HG03442 (cell line): ENCODE data around the gene TFEB.

Source experiments
- ATAC-seq: cut with Tn5 transposase; IDR thresholded peaks from one replicate; pipeline ENCODE4 v1.9.1; 2021; ENCODE audit warnings: mild to moderate bottlenecking, moderate library complexity; ENCODE audit not compliant: unreplicated experiment

Gene TFEB

DNA sequence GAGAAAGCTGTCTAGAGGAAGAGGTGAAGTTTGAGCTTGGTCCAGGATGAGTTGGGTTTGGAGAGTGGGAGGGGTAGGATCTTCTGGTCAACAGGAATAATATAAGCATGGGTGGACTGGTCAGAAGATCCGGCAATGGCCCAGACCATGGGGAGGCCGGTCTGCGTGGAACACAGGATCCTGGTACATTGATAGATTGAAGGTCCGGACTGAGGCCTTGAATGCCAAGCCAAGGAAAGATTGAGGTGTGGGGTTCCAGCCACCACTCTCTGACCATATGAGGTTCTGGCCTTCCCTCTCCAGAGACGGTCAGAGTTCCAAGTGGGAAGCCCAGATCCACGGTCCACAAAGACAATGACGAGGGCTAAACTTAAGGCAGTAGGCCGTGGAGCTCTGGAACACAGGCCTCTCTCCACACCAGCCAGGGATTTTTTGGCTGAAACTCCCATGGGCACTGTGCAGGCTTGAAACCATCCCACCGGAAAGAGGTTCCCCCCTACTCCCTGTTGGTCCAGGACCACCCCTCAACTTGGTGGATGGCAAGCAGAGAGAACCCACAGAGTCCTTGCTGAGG lies 94.0 kb downstream of the TFEB start:
- no peak for ATAC-seq

GRCh38 chr6:41640426-41640825 lies 95.0 kb downstream of the TFEB start:
- no peak for ATAC-seq

DNA sequence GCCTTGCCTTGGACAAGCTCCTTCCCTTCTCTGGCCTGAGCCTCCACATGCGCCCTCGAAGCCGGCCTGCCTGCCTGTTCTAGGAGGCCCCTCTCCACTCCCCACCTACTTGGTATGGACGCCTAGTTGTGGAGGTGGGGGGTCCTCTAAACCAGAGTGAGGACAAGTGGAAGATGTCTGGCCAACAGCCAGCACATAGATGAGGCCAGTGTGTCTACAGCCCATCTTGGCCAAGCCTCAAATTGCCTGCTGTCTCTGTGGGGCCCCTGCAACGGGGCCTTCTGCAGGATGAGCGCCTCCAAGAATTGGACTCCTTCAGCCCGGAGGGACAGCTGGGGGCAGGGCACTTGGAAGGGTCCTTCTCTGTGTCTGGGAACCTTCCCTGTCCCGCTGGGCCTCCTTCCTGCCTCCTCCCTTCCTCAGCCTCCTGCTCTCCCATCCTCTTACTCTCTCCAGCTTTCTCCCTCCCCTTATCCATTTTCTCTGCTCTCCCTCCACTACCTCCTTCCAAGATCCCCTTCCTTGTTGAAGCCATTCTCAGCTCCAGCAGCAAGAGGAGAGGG lies 95.5 kb downstream of the TFEB start:
- ATAC-seq, result no peak

GRCh38 chr6:41638935-41639808 lies 96.2 kb downstream of the TFEB start:
- no peak for ATAC-seq

DNA sequence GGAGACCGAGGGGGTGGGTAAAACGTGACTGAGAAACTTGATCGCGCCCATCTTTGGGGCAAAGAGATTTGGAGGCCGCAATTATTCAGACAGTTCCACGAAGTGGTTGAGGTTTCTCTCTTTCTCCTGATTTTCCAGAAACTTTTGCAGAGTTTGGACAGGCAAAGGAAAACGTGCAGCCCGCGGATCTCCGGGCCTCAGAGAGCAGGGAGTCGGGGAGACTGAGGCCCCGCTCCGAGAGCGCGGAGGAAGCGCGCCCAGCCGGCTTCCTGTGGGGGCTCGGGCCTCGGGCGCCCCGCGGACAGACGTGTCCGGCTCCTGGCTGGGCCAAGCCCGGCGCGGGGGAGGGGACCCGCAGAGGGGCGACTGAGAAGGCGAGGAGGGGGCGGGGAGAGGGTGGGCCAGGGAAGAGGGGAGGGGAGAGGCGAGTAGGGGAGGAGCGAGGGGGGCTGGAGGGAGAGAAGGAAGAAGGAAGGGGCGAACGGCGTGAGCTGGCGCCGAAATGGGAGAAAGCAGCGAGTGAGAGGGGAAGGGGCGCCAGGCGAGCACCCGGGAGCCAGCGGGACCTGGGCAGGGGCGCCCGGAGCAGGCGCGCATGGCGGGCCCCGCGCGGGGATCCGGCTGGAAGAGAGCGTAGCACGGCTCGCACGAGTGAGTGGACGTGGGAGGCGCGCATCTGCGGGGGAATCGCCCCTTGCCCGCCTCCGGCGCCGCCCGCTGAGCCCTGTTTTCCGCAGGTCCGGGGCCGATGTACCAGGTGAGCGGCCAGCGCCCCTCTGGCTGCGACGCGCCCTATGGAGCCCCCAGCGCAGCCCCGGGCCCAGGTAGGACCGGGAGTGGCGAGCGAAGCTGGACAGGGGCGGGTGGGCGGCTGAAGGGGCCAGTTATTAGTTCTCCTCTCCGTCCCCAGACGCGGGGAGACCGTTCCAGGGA lies 97.1 kb downstream of the TFEB start, which contains the start of gene MDFI:
MDFI (plus strand) TSS at position 467 of the 933 bp plus-strand sequence; CDS start at position 749, 282 bp downstream.
- ATAC-seq, result no peak

GRCh38 chr6:41637194-41638001 lies 98.0 kb downstream of the TFEB start:
- no peak for ATAC-seq

DNA sequence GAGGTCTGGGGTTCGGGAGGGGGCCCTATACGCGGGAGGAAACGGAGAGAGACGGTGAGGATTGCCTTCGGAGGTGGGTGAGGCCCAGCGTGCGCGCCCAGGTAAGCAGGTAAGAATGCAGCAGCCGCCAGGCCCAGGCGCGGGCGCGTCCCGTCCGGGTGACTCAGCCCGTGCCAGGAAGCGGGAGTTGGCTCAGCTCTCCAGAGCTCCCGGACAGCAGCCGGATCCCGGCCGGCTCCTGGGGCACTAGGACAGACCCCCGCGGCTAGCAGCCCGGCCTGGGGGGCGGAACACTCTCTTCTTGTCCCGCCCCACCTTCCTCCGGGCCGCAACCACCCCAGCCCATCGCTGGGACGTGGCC lies 98.6 kb downstream of the TFEB start:
- no peak for ATAC-seq

GRCh38 chr6:41635365-41635764 lies 100.0 kb downstream of the TFEB start:
- ATAC-seq, result no peak

DNA sequence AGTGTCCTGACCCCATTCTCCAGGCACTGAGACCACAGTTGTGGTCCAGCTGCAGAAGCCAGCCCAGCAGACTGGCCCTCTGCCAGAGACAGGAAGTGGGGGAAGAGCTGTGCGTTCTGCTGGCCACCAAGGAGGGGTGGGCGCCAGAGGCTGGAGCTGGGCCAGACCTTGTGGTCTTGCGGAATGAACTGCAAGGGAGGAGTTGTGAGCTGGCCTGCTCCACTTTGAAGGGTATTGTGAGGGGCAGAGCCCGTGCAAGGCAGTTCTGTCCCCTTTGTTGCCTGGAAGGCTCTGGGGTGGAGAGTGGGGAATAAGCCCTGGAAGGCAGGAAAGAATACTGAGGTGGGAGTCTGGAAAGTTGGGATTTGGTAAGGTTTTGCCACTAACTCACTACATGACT lies 100.8 kb downstream of the TFEB start:
- no peak for ATAC-seq
